NK-92 (cell line): ENCODE data around the gene TNPO3.

Source experiments
- DNase-seq: peaks from one replicate; lab custom pipeline; 2025; ENCODE audit not compliant: unreplicated experiment; lab: John Stamatoyannopoulos, UW

Gene TNPO3

GRCh38 chr7:128940494-128941322, 114.2 kb downstream of the TNPO3 start:
- no peak for DNase-seq

DNA sequence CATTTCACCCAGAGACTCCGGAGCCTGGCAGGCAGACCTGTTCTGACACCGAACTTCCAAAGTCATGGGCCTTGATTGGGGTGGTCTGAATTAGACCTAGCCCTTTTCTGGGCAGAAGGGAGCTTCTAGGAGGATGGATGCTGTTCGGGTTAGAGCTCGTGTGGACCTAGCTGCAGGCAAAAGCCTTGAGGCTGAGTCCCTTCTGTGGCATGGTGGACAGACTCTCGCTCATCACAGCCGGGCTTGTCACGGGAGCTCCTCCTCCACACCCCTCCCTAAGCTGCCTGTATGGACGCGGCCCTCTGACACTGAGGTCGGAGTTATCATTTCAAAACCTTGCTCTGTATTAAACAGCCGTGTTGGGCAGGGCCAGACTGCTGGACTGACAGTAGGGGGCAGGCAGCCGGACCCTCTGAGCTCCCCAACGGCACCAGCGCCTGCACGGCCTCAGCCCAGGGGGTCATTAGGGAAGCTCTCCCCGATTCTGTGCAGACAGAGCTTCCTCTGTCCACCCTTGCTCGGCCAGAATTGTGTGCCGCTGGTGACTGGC, 115.0 kb downstream of the TNPO3 start:
- no peak for DNase-seq

DNA sequence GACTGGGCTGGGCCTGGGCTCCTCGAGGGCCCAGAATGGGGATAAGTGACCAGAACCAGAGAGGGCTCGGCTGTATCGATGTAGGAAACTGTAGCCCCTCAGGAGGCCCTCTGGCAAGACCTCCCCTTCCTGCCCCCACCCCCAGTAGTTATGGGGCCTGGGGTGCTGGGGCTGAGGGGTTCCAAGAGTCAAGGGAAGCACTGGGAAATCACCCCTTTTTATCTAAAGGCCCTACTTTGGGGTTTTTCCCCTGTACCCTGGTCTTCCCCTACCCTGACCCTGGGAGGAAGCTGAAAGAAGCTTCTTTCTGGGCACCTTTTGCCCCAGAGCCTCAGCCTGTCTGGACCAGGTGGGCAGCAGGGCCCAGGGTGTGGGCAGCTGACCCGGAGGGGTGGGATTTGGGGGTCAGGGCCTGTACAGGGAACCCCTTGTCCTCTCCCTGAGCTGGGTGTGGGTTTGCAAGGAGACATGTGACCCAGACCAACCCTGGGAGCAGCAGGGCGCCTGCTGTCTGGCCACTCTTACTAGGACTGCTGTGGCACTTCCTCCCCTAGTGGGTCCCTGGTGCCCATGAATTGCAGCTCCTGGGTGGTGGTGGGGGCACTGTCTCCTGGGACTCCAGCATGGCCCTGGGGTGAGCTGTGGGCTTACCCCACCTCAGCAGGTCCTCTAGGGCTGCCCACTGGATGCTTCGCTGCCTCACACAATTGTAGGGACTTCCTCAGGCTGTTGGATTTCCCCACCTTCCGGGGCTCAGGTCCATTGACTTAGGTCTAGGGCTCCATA, 115.6 kb downstream of the TNPO3 start:
- DNase-seq = no peak

DNA sequence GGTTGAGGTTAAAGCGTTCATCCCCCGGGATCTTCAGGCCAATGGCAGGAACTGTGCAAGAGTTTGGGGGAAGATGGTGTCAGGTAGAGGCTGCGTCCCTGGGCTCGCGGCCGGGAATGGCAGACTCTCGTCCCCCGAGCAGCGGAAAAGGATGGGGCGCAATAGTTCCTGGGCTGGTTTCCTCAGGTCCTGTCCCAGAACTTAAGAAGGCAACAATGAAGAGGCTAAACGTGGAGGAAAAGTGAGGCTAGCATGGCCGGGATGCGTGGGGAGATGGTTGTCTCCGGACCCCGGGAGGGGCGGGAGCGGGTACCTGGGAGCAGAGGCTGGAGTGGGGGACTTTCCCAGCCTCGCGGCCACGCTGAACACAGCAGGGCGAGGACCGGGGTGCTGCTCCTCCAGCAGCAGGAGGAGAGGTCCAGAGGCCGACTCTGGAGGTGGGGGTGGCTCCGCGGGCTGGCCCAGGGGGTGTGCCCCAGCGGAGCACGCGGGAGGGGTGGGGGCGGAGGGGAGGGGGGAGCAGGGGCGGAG, 116.3 kb downstream of the TNPO3 start:
- DNase-seq = no peak

- no peak for DNase-seq
These were observed 117.0 kb downstream of the TNPO3 start, which contains the start of gene IRF5 for GRCh38 chr7:128937647-128938543. IRF5 (plus strand) TSS chr7:128937927; CDS start chr7:128942082, 4,155 bp downstream.

DNA sequence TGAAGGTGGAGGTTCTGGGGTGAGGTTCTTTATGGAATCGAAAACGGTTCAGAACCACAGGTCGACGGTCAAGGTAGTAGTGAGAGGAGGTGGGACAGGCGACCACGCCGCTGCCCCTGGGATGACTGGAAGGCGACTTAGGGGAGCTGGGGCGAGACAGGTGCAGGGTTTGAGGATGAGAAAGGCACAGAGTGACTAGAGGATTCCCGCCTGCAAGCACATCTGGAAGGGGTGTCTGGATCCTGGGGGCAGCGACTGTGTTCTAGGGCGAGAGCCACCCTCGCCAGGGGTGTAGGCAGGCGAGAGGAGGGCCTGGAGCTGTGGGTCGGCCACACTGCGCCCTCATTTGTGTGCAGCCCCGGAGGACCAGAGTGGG, 117.7 kb downstream of the TNPO3 start:
- DNase-seq = no peak

GRCh38 chr7:128936798-128937197, 118.1 kb downstream of the TNPO3 start:
- no peak for DNase-seq

DNA sequence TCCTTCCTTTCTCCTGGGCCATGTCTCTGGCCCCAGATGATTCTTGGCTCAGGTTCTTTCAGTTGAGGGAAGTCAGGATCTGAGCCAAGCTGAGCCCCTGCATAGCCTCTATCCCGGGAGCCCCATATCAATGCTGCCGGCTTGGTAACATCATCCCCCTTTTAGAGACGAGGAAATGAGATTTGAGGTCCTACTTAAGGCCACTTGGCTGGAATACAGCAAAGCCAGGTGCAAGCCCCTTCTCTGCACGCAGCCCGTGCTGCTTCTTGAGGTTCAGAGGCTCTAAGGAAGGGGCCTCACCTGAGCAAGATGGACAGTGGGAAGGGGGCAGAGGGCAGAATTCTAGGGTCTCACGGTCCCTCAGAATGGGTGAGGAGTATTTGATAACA, 119.6 kb downstream of the TNPO3 start:
- no peak for DNase-seq

GRCh38 chr7:128934361-128935341, 120.3 kb downstream of the TNPO3 start:
- DNase-seq = no peak

DNA sequence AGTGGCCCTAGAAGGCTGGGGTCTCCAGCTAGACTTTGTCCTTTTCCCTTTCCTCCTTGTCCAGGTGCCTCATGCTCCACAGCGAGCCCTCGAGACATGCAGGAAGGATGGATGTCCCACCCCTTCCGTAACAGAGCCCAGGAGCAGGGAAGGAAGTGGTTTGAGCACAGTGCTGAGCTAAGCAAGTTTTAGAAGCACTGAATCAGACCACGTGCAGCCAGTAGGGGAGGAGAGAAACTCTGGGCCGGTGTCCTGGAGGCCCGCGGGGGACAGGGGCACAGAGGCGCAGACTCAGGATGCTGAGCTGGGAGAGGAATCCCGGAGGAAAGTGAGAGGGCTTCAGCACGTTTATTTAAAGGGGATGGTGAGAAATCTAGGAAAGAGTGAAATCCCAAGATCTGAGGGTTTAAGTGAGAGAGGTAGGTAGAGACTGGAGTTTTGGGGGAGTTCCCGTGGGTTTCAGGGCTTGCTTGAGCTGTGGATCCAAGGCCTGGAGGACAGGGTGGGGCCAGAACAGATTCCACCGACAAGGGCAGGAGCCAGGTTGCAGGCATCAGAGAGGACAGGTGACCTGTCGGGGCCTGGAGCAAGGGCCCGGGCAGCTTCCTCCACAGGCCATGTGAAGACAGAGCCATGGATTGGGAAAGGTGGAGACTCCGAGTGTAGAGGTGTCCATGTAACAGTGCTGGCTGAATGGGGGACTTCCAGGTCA, 121.6 kb downstream of the TNPO3 start:
- DNase-seq = no peak

- no peak for DNase-seq
These were observed 122.1 kb downstream of the TNPO3 start for GRCh38 chr7:128932862-128933179.

GRCh38 chr7:128931965-128932861, 122.7 kb downstream of the TNPO3 start:
- no peak for DNase-seq

- DNase-seq = no peak
These were observed 123.6 kb downstream of the TNPO3 start for GRCh38 chr7:128931190-128931798.

DNA sequence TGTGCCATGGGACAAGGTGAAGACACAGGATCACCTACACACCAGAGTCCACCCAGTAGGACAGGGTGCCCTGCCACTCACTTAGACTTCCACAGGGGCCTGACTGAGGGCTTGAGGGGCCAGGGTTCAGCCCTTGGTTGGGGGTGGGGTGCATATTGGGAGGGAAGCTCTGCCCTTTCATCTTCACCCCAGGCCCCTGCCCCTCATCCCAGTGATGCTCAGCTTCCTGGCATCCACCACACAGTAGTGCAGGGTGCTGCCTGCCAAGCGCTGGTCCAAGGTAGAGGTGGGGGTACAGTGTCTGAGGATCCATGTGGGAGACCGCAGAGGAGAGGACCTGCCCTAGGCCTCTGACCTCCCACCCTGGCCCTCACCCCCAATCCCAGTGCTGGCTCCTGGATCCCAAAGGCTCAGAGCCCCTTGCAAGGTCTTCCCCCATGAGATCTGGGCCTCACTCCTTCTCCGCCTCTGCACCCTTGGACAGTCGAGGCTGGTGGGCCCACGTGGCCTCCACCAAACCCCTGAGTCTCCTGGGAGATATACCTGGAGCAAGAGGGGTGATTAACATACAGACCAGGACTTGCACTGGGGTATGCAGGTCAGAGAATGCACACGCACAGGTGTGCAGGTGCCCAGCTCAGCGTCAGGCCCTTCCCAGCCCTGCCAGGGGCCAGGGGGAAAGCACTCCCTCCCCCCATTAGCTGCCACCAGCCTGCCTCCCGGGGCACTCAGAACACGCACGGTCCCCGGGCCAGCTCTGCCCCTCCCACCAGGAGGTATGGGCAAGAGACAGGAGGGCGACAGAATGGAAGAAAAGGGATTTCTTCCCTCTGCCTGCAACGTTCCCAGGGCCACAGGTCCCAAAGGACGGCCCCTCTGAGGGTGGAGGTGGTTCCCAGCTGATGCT, 125.8 kb downstream of the TNPO3 start:
- DNase-seq = no peak

DNA sequence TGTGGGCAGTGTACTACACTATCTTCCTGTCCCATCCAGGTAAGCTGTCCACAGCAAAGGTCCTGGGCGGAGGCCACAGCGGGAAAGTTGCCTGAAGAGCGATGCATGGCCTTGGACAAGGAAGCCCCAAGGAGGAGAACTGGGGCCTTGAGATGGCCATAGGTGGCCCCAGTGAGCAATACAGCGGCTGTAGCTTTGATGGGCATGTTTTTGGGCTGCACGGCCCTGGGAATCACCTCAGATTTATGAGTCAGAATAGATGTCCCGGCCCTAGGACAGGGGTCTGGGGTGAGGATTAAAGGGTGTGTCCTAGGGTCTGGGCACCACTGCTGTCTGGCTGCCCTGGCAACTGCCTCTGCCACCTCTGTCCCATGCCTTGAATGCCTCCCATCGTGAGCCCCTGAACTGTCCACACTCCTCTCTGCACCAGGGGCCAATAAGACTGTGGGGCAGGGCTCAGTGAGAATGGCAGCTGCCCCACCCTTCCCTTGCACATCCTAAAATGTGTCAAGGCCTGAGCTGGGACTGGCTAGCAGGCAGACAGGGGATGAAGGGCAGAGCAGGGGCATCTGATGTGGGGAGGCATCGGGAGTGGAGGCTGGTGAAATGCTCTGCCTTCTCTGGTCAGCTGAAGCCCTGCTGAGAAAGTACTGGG, 126.6 kb downstream of the TNPO3 start:
- DNase-seq = no peak
